IPS-NIHi7 (cell line): Measurements from ENCODE around the gene SNAPC4.

ENCODE experiments used
- DNase-seq: peaks from one replicate; pipeline ENCODE4 v3.0.0; 2012; ENCODE audit warnings: mixed read lengths; ENCODE audit errors: extremely low spot score

The SNAPC4 gene

GRCh38 chr9:136389396-136389795, 10.6 kb downstream of the SNAPC4 start:
- no peak for DNase-seq

DNA sequence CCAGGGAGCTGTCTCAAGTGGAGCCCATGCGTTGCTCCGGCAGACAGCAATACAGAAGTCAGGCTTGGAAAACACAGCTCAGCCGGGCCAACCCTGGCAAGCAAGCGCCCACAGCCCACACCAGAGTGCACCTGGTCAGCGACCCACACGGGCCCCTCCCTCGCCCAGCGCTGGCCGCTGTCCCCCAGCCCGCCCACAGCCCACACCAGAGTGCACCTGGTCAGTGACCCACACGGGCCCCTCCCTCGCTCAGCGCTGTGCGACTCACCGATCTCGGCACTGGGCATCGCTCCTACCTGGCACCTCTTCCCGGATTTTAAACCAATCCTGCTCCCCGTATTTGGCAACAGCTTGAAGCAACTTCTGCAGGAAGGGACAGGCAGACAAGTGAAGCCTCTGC, 12.8 kb downstream of the SNAPC4 start:
- no peak for DNase-seq

DNA sequence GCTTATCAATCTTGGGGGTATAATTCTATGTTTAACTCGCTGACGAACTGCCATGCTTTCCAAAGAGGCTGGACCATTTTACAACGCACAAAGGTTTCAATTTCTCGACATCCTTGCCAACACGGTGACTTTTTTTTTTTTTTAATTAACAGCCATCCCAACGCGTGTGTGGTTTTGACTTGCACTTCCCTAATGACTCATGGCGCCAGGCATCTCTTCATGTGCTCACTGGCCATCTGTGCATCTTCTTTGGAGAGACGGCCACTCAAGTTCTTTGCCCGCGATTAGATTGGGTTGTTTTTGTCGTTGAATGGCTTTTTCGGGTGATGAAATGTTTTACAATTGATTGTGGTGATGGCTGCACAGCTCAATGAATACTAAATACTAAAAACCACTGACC, 14.0 kb downstream of the SNAPC4 start:
- no peak for DNase-seq

- no peak for DNase-seq
Observed at GRCh38 chr9:136385015-136385414, 15.0 kb downstream of the SNAPC4 start.

GRCh38 chr9:136383436-136383835, 16.5 kb downstream of the SNAPC4 start:
- DNase-seq, result no peak

- no peak for DNase-seq
Observed at GRCh38 chr9:136381966-136382513, 17.9 kb downstream of the SNAPC4 start.

DNA sequence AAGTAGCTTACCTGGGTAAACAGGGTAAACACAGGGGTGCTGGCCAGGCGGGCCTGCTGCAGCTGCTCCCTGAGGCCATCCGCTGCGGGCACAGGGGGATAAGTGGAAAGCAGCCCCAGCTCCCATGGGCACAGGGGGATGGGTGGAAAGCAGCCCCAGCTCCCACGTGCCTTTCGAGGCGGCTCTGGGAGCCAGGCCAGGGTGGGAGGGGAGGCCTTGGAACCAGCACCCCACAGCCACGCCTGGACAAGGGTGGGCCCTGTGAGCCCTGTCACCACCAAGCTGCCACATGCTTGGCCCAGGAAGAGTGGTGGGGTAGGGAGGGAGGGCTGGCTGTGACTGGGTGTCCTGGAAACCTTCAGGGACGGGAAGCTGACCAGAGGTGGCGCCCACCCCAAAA, 18.7 kb downstream of the SNAPC4 start:
- DNase-seq, result no peak

GRCh38 chr9:136380381-136380780, 19.6 kb downstream of the SNAPC4 start:
- no peak for DNase-seq

DNA sequence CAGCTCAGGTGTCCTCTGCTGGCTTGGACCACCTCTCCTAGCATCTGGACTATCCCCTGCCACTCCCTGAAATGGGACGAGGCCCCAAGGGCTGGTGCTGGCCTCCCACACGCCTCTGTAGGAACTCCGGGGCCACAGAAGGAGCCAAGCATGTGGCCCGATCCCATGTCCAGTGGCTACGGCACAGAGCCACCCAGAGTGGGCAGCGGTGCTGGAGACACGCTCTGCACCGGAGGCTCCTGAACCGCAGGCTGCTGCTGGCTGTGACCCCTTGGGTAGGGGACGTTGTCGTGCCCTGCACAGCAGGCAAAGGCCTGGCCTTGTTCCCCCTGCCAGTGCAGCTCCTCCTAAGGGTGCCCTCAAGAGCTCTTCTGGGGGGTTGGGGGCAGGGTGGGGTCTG, 20.1 kb downstream of the SNAPC4 start:
- no peak for DNase-seq

DNA sequence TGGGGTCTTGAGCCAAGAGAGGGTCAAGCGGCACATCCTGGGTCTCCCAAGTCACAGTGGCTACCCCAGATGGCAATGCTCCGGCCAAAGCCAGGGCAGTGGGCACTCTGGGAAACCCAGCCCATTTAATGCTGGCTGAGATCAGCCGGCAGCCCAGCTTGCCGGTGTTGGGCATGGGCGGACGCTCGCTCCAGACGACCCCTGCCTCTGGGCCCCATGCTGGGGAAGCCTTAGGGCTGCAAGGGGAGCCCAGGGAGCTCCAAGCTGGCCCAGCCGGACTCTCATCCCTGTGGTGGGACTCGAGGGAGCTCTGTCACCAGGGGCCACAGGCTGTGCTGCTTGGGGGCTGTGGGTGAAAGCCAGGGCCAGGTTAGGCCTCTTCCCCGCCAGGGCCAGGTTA, 20.6 kb downstream of the SNAPC4 start:
- no peak for DNase-seq

DNA sequence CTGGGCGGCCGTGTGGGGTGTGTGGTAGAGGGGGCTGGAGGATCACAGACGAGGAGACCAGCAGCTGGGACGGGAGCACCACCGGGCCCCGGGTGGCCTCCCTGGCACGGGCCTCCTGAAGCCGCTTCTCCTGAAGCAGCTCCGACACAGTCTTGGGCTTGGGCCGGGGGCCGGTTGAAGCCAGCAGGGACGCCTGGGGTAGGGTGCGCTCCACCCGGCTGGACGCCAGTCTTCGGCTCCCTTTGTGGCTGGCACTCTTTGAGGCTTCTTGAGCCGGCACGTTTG, 21.0 kb downstream of the SNAPC4 start:
- no peak for DNase-seq

- no peak for DNase-seq
Observed at GRCh38 chr9:136378170-136379002, 21.6 kb downstream of the SNAPC4 start.

DNA sequence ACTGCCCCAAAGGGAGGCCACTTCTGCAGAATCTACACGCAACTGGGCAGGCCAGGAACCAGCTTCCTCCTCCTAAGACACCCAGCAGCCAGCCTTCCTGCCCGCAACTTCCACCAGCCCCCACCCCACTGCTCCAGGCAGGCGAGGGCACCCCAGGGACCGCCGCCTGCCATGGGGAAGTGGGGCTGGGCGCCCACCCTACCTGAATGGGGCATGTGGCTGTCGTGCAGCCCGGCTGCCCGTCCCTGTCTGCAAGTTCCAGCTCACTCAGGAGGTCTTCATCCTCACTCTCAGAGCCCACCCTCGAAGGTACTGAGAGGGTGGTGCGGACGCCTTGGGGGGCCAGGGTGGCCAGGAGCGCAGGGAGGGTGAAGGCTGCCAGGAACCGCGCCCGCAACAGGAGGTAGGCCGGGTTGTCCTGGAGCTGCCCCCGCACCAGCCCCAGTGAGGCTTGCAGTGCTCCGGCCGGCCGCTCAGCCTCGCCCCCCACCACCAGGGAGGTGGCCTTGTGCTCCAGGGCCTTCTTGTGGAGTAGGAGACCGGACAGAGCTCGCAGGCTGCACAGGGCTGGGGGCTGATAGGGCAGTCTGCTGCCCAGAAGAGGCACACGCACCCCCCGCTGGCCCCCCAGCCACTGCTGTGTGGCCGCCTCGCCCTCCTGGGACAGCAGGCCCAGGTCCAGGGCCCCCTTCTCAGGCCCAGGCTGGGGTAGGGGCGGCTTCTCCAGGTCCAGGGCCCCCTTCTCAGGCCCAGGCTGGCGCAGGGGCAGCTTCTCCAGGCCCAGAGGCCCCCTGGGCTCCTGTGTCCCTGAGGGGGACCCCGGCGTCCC, 22.4 kb downstream of the SNAPC4 start:
- no peak for DNase-seq

DNA sequence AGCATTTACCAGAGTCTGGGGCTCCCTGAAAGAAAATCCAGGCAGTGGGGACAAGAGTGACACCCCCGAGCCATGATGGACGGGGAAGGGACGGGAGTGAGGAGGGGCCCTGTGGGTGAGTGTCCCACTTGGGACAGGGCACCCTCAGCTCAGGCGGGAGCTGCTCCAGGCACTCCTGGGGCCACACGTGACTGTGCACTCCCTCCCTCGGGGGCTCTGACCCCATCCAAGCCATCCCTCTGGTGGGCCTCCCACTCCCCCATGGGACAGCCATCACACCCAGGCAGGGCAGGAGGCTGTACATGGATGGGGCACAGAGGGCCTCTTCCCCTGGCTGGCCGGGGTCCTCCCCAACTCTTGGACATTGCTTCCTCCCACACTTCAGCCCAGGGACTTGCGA, 23.5 kb downstream of the SNAPC4 start:
- no peak for DNase-seq

DNA sequence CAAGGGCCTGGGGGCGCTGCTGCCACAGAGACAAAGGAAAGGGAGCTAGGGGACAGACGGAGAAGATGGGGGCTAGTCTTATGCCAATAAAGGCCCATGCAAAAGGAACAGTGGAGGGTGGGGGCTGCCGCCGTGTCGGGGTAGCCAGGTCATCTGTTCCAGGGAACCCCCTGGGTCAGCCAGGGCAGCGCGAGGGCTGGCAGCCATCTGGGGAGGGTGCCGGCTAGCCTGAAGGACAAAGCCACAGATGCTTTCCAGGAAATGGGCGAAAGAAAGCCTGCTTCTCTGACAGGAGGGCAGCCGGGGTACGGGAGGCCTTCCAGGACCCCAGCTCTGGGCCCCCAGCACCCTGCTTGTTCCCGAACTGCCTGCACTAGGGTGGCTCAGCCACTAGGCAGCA, 24.9 kb downstream of the SNAPC4 start:
- DNase-seq, result no peak

DNA sequence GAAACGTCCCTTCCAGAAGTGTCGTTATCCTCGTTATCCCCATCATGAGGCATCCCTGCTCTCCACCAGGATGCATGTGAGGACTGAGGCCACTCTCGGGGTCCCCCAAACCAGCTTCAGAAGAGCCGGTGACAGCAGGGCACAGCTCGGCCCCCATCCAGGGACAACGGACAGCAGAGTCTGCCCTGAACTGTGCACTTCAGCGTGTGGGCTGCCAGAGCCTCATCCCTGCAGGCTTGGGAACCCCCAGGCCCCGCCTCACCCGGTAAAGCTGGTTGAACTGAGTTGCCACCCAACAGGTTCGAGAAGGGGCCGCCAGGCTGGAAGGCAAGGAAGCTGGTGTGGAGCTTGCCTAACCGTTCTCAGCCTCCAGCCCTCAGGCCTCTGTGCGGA, 25.8 kb downstream of the SNAPC4 start:
- no peak for DNase-seq

GRCh38 chr9:136373300-136374182, 26.4 kb downstream of the SNAPC4 start, which contains the start of gene CARD9:
CARD9 (minus strand) TSS chr9:136373669; CDS start chr9:136372078, 1,591 bp downstream.
- no peak for DNase-seq

- peak; percentile 28 for DNase-seq
Observed at GRCh38 chr9:136372561-136373299, 27.2 kb downstream of the SNAPC4 start.

DNA sequence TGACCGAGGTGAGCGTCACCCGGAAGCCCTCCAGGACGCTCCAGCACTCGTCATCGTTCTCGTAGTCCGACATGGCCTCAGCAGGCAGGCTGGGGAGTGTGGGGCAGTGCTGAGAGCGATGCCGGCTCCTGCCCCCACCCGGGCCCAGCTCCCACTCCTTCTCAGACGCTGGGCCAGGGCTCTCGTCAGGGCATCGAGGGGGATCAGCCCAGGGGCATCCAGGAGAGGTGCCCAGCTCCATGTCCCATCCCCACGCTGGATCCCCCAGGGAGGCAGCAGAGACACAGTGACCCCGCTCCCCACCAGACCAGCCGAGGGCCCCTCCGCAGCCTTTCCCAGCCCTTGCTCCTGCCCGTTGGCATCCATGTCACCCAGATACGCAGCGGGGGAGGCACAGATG, 28.0 kb downstream of the SNAPC4 start:
- DNase-seq, result no peak

DNA sequence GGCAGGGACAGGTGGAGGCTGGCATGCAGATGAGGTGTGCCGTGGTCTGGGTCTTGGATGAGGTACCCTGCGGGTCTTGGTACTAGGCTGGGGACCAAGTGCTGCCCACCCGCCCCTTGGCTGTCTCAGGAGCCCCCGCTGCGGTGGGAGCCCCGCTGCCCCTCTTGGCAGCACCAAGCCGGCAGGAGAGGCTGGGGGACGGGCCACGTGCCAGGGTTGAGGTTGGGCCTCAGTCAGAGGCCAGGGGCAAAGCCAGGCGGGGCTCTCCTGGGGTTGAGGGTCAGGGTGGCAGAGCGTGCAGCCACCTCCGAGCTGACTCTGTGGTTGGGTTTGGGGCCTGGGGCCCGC, 28.5 kb downstream of the SNAPC4 start:
- no peak for DNase-seq
